Effector CD4-positive, alpha-beta T cell (primary cell): ENCODE data around the gene C4orf50.

Source experiments
- DNase-seq: peaks from one replicate; pipeline ENCODE4 v3.0.0-alpha.2; 2020

The C4orf50 gene

DNA sequence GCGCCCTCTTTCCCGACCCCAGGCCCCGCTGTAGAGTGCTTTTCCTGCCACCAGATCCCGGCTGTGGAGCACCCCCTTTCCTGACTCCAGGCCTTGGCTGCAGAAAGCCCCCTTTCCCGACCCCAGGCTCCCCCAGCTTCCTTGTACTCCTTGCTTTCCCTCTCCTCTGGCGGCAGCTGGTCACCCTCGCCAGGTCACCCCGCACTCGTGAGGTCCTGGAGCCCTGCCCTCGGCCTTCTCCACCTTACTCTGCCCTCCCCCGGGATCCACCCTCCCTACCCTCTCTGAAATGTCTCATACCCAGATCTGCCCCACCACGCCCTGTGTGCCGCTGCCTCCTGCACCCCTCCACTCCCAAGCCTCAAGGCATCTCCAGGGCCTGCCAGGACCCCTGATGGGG, 25.0 kb upstream of the C4orf50 start:
- DNase-seq: no peak

DNA sequence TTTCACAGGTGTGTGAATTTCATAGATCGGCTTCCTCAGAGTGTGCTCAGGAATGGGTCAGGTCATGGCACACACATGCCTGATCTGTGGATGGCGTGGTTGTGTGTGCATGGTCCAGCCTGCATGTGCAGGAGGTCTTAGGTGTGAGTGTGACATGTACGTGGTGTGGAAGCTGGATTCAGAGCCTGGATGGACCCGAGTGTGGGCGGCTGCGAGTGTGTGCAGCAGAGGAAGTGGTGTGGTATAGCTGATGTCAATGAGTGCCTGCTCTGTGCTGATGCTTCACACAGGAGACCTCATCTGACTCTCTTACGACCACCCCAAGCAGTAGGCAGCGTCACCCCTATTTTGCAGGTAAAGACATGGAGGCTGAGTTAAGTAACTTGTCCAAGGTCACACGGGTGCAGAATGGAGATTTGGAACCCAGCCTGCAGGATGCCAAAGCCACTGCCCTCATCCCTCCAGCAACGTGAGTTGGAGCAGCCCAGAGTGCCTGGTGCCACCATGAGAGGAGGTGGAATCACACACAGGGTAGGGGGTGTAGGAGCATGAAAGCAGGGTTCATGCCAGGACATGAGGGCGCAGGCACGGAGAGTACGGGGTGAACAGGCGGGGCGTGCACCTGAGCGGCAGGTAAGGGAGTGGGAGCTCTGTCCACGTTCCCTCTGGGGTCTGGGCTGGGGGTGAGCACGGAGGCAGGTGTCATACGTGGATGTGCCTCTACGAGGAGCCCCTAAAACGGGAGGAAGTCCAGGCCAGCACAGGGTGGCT, 24.2 kb upstream of the C4orf50 start:
- no peak for DNase-seq

DNA sequence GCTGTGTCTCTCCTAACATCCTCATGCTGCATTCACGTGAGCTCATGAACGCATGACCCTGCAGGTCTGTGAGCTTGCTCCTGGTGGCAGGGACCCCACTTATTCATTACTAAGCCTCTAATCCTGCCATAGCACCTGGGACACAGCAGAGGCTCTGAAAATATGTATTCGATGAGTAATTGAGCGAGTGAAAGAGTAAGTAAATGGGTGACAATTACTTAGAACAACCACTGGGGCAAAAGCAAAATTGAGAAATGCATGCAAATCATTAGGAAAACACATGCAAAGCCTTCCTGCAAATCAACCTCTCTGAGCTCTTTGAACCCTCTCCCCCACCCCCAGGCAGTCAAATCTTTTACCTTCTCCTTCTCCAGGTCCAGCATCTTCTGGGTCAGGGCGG, 23.6 kb upstream of the C4orf50 start:
- no peak for DNase-seq

DNA sequence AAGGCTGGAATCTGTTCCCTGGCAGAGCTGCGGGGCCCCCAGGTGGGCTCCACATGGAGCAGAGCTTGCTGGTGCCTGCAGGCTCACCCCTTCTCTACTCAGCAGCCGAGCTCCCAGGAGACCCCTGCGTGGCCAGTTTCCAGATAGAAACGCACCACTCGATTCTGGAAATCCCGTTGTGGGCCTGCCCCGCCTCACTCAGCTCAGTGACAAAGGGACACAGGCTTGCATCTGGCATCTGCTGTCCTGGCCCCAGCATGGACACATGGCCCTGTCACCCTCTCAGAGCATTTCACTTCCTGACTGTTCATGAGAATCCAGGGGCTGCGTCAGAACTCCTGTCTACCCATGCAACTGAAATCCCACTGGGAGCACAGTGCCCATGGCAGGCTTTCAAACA, 20.5 kb upstream of the C4orf50 start:
- DNase-seq: no peak

DNA sequence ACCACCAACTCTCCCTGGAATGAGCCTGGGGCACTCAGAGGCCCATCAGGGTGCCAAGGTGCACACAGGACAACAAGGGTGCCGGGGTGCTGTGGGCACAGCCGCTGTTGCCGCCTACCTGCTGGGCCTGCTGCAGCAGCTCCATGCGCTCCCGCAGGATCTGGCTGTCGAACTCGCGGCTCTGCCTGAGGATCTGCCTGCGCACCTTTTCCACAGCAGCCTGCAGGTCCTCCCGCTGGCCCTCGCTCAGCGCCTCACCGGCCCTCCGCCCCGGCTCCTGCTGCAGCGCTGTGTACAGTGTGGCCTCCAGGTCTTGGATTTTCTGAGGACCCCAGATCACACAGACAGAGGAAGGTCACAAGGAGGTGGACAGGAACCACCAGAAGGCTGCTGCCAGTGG, 17.6 kb upstream of the C4orf50 start:
- no peak for DNase-seq

DNA sequence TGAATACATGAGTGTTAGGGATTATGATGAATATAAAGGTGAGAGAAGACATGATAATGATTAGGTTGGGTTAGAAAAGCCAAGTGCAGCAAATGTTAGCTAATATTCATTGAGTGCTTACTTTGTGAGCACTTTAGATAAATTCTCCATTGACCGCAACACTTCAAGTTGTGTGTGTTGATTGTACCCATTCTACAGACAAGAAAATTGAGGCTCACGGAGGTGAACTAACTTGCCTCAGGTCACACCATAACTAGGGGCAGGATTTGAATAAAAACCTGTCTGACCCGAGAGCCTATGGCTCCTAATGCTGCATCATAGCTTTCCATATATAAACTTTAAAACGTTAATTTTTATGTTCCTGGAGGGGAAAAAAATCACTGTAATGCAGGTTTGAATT, 15.2 kb upstream of the C4orf50 start:
- no peak for DNase-seq

DNA sequence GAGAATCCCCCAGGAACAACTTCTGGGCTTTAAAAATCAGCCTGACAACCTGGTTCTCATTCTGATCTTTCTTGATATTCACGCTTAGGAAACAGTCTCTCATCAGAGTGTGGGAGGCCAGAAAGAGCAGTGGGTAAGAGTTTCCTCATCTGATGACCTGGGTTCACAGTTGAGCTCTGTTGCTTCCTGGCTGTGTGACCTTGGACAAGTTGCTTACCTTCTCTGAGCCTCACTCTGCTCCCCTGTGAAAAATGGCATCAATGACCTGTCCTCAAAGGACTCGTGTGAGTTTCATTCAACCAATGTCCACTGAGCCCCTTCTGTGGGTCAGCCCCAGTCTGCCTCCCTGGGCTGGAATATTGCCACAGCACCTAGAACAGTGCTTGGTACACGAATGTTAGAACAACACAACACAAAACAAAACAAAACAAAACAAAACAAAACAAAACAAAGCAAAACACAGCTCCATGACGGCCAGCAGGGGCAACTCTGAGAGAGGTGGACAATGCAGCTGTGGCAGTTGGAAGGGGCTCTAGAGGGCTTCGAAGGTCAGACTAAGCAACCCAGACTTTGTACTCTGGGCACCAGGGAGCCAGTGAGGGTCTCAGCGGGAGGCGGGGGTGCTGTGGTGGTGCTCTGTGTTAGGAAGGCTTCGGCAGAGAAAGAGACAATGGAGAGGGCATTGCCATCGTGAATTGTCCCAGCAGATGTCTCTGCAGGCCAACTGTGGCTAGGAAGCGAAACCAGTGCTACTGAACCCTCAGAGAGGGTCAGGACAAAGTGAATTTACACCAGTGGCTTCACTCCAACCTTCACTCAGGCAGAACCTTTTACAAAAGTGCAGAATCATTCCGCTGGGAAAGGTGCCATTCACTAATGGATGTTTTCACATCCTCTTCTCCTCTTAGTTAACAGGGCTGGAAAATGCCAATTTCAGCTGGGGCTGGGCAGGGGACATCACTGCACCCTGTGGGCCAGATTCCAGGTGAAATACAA, 14.3 kb upstream of the C4orf50 start:
- DNase-seq: no peak

DNA sequence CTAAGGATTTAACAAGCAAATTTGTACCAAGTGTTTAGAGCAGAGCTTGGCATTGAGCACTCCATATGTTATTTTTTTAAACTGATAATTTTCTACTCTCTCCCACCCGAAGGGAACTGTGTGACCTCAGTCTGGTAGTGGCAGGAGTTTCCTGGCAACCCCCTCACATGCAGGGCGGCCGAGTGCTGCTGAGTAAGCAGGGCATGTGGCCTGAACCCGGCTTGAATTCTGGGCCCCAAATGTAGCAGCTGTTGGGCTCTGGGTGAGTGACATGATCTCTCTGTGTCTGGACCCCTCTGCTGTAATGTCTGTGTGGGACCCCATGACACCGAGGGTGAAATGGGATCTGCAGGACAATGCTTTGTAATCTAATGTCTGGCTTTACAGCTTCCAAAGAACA, 13.6 kb upstream of the C4orf50 start:
- no peak for DNase-seq

DNA sequence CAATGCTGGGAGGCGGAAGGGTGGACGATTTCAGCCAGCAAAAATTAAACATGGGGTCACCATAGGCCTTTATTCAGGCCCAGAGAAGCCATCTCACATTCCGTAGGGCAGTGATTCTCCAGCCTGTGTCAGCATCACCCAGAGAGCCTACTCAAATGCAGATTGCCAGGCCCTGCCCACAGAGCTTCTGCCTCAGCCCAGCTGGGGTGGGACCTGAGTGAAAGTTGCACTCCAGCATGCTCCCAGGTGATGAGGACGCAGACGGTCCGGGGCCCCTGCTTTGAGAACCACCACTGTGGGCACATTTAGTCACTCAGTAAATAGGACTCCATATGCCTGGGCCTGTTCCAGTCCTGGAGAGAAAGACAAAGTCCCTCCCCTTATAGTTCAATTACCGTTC, 12.4 kb upstream of the C4orf50 start:
- no peak for DNase-seq

DNA sequence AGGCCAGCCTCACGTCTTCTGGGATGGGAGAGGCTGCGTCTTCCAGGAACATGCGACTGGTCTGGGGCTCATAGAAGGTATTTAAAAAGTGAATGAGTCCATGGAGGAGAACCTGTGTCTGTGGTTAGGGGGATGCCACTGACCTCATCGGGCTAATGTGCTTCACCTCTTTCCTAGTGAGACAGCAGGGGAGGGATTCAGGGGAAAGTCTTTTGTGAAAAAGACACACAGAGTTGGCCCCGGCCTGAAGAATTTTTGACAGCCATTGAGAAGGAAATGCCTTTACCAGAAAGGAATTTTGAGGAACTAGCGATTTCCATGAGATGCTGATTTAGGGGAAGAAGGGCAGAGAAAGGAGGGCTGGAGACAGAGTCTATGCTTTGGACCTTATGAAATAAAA, 11.0 kb upstream of the C4orf50 start:
- DNase-seq: no peak

DNA sequence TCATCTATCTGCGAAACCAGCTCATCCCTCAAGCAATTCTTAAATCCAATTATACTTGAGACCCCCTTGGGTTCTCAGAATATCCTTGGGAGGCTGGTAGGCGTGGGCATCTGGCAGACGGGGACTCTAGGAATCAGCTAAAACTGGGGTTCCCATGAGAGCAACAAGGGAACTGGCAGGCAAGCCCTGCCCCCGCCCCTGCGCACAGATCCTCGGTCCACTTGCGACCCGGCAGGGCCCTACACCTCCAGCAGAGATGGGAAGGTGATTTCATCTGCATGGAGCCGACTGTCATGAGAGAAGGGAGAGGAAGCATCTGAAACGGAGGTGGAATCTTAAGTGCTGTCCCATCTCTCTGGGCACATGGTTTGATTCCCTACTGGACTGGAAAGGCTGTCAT, 9.9 kb upstream of the C4orf50 start:
- DNase-seq: no peak

DNA sequence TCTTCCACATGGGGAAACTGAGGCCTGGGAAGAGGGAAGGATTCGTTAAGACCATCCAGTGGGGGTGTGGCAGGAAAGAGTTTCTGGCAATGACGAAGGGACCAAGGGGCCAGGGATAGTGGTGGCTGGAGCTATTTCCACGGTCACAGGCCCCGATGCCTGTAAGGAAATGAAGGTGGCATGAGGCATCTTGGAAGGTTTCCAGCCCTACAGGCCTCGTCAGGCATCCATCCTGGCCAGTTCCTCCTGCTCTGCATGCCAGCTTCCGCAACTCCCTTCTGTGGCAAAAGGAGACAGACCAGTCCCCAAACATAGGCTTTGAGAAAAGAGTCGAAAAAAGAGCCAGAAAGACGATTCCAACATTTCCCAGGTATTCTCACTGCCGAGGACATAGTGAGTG, 9.2 kb upstream of the C4orf50 start:
- no peak for DNase-seq

DNA sequence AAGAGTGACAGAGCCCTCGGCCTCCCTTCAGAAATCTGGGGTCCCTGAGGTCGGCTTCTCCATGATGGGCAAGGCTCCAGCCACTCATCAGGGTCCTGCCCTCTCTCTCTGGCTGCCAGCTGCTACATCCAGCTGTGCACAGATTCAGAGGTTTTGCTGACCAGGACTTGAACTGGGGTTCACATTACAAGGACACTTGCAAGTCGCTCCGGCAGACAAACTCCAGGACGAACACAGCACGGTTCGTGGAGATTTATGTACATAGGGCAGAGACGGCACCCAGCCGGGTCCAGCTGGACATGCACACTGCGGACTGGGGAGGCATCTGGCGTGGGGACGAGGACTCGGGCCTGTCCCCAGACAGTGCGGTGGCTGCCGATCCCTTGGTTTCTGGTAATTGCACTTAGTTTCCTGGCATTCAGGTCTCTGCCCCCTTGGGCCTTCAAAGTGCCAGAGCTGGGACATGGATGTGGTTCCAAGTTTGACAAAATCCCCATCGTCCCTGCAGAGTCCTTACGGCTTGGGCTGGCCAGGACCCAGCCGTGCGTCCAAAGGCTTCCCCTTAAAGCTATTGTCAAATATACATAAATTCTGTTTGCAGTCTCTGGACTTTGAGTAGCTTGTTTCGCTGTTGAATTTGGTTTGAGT, 6.2 kb upstream of the C4orf50 start:
- no peak for DNase-seq

DNA sequence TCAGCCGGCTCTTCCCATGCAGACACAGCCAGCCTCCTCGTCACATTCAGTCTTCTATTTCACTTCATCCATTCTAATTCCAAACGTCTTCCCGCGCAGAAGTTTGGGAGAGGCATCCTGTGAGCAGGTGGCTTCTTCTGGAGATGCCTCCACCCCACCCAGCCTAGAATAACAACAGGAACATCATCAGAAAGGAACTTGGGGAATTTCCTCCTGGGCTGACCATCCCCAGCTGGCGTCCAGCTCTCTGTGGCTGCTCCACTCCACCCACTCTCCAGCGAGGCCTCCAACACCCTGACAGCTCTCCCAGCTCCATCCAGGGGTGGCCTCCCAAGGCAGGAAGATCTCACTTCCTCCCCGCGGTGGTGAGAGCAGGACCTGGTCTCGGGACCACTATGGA, 5.5 kb upstream of the C4orf50 start:
- no peak for DNase-seq

DNA sequence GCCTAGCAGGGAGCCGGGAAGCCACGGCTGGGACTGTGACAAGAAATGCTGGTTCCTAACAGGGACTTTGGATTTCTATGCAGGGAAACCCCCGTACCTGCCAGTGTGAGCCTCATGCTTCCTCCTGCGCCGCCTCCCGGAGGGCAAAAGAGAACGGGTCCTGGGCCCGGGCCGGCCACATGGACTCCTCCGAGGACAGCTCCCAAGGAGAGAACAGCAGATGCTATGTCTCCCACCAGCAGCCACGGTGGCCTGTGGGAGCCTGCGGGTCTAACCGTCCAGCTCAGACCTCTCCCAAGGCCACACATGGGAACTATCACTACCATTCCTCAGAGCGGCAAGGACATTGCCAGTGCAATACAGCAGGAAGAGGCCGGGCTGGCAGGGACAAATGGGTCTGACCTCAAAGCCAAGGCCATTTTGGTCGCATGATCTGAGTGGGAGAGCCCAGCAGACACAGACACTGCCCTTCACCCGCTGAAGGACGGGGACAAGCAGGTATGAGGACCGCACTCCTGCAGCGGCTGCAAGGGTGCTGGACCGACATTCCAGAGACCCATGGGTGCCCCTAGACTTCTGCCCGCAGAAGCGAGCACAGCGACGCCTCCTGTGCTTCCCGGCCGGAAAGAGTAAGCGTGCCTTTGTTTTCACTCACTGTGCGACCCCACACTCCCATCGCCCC, 4.5 kb upstream of the C4orf50 start:
- no peak for DNase-seq

DNA sequence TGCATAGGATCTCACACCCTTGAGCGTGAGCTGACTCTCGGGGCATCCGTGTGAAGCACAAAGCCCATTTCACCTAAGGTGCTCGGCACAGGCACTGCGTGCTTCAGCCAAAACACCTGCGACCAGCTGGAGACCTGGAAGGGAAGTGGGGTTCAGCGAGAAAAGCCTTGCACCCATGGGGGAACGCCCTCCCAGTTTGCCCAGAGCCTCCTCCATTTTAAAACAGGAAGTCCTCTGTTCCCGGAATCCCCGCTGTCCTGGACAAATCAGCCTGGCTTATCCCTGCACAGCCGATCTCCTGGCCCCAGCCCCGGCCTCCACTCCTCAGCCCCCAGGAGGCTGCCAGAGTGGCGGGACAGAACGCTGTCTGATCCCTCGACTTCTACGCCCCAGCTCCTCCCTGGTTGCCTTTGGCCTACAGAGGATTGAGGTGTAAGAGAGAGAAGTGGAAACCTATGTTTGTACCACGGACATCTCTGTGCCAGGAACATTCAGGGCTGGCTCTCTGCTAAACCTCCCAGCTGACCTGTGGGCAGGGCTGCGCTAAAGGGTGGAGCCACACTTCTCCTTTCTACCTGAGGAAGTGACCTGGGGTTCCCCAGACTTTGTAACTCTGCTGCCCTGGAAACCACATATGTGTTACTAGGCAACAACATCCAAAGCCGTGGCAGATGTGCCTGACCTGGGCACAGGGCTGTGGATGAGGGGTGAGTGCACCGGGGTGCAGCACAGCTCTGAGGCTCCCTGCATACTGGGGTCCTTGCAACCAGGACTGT, 3.8 kb upstream of the C4orf50 start:
- no peak for DNase-seq

DNA sequence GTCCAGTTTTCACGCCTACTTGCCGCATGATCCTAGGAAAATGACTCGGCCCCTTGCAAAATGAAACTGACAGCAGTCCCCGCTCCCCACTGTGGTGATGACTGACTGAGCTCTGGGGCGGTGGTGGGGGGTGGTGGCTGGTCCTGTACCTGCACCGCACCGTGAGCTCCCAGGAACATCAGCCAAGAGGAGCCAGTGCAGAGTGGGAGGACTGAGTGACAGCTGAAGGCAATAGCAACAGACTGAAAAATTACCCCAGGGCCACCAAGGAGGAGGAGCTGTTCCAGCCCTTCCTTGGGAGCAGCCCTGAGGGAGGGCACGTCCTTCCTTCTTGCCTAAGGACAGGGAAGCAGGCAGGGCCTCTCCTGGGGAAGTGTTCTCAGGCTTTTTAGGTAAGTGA, 2.4 kb upstream of the C4orf50 start:
- DNase-seq: no peak

DNA sequence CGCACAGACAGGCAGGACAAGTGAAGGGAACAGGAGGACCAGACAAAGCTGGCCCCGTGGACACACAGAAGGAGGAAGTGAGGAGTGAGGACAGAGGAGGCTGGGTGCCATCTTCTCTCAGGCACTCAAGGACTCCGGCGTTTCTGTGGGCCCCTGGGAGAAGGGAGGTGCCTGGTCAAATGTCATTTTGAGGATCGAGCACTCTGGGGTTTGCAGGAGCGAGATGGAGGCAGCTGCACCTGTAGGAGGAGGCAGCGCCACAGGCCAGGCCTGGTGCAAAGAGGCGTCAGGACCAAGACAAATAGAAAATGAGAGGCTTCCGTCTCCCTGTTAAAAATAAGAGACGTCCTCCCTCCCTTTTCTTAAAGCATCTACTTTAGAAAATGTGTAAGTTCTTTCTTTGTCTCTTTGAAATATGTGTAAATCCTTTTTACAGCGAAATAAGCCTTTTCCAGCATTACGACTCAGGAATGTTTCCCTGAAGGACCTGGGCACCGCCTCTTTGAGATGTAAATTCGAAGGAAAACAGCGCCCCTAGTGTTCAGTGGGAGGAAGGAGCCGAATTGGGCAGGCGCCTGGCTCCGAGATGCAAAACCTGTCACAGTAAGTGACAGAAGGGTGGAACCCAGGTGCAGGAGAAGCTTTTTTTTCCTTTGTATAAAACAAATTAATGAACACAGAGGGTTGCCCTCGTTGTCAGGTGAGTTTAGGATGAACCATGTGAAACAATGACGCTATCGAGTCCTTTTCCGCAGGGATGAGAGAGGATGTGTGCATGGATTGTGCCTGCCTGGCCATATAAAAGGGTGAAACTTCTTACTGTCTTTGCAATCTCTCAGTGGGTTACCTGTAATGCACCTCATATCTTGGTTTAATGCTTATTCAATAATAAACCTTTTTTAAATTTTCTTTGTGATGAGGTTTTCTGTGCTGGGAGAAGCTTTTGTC, 1.4 kb upstream of the C4orf50 start:
- DNase-seq: no peak

DNA sequence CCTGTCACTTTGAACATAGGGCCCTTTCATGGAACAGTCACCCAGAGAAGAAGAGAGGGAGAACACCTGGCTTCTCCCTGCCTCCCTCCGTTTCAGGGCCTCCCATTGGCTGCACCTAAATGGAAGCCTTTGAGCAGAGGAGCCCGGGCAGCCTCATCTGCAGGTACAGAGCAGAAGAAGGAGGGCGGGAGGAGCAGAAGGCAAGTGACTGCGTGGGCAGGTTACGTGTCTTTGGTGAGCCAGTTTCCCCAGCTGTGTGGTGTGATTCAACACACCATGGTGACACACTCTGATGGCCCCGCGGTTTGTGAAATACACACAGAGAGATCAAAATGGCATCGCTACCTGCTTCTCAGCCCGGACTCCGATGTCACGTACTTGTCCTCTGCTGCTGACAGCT, 431 bp downstream of the C4orf50 start:
- no peak for DNase-seq

DNA sequence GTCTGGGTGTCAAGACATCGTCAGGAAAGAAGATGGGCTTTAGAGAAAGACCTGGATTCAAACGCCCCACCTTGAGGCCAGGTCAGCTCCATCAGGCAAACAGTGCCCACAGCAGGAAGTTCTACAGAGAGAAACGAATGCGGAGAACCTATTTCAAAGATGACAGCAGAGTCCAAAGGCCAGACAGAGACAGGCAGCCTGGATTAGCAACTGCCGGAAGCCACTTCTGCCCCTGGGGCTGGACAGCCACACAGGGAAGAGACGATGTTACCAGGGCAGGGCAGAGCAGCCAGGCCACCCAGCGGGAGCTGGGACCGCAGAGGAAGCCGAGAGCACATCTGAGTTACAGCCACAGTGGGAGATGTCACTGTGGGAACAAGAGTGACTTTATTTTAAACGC, 1.2 kb downstream of the C4orf50 start:
- DNase-seq: no peak

DNA sequence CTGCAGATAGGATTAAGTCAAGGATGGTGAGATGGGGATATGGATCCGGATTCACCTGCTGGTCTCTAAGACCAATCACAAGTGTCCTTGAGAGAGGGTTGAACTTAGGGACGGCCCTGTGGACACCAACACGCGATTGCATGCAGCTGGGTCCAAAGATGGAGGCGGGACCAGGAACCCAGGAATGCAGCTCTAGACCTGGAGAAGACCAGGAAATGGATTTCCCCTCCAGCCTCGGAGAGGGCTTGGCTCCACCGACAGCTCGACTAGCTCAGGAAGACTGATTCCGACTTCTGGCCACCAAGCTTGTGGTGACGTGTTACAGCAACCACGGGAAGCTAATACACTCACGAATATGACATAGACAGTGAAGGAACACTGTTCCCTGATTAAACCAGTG, 4.7 kb downstream of the C4orf50 start:
- DNase-seq: no peak
